HG03457 (cell line): ENCODE results near the gene DPH5.
"Not testable (repeated sequence)": the region's sequence is repeated elsewhere in the genome, so short reads cannot be mapped to it uniquely, and the experiment has no call there.

ENCODE experiments used
- ATAC-seq: cut with Tn5 transposase; IDR thresholded peaks from one replicate; pipeline ENCODE4 v1.9.1; 2021; ENCODE audit warnings: moderate number of reproducible peaks; ENCODE audit not compliant: unreplicated experiment

DPH5 gene

DNA sequence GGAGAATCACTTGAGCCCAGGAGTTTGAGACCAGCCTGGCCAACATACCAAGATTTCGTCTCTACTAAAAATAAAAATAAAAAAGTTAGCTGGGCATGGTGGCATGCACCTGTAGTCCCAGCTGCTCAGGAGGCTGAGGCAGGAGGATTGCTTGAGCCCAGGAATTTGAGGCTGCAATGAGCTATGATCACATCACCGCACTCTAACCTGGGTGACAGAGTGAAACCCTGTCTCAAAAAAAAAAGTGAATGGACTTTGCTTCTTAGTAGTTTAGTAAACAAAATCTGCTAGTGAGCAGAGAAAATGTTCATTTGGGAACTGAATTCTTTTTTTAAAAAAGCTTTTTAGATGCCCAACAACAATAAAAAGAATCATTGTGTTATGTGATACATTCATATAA, 6.5 kb upstream of the DPH5 start:
- not testable (repeated sequence) for ATAC-seq

DNA sequence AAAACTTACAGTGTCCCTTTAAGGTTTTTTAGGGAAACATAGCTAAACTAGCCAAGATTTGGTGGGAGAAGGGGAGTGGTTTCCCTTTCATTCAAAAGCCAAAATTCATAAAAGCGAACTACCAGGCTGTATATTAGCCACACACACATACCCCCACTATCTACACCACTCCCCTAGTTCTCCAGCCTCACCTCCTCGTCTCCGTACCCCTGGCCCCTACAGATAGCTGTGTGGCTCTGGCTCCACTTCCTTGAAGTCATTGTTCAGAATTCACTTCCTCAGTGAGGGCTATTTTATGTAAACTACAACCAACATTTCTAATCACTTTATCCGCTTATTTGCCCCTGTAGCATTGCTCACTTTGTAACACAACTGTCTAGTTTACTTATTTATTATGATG, 5.3 kb upstream of the DPH5 start:
- ATAC-seq = no peak

DNA sequence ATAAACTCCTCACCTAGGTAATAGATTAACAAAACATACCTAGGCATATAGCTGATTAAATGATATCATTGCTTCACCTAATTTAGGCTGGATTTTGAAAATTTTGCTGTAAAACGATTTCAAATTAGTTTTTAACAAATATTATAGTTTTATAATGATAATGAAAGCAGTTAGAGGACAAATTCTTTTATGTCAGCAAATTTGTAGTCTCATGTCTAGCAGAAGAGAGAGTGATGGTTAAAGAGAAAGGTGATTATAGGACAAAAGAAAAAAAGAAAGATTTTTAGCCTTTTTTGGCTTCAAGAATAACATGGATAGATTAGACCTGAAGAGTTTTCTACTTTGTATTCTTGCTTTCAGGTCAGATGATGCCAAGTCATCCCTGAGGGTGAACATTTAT, 3.6 kb upstream of the DPH5 start:
- ATAC-seq = no peak

GRCh38 chr1:101028466-101028865, 2.9 kb upstream of the DPH5 start:
- no peak for ATAC-seq

DNA sequence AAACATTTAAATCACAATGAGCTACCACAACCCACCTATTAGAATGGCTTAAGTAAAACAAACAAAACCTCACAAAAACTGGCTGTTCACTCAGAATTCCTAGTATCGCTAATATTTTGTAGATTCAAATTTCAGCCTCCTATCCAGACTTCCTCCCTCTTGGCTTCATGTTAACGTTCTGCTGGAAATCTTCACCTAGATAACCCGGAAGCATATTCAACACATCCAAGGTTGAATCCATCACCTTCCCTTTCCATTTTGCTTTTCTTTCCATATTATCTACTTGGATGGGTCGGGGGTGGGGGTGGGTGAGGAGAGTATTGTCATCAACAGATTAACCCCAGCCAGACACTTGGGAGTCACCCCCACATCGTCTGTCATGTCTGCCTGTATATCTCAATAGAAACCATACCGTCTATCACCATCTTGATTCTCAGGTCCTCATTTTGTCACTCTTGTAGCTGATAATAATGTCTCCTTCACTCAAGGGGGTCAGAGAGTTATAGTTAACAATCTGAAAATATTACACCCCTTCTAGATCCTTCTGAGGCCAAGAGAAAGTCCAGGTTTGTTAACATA, 1.7 kb upstream of the DPH5 start:
- ATAC-seq = no peak

DNA sequence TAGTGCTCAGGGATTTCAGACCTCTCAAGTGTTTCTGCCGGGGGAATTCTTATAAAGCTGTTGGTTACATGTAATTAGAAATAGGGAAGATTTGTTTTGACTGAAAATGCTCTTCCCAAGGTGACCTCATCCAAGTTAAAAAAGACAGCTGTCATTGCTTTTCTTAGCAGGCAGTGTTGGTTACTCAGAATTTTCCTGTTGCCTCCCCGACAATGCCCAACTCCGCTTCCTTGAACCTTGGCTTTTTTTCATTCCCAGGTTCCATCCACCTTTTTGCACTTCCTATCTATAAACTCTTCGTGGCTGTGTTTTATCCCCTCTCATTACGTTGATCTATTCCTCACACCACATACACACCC, 825 bp upstream of the DPH5 start:
- ATAC-seq = no peak

- ATAC-seq = peak; percentile 20
Observed at GRCh38 chr1:101025283-101025656, 314 bp downstream of the DPH5 start.

- no peak for ATAC-seq
Observed at GRCh38 chr1:101022294-101022693, 3.3 kb downstream of the DPH5 start.

DNA sequence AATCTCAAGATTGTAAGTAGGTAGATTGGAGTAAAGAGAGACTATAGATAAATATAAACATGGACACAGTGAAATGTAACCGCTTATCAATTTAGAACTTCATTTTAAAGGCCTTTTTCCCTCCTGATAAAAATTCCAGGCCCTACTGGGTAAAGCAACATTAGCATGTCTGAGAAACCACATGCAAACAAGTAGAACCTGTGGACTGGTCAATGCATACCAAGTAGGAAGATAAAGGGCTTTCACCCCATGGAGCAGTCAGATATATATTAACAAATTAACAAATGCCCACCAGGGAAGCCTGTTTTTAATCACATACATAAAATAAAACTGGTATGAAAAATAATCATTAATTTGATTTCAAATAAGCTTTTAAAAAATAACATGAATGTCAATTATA, 8.1 kb downstream of the DPH5 start:
- no peak for ATAC-seq

DNA sequence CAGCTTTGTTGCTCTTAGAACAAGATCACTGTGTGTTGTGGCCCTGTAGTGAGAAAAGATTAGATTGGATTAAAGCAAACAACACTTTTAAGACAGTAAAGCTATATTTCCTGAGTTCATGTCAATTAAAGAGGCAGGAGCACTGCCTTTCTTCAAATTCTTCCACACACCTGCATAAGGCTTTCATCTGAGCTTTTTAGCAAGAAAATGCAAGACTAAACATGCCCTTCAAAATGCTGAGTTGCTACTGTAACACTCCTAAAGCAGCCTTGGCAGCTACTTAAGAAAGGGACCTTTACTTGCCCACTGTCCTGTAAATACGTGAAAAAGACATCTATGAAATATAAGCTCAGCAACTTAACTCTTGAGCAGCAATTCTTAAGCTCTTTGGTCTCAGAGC, 11.8 kb downstream of the DPH5 start:
- no peak for ATAC-seq

DNA sequence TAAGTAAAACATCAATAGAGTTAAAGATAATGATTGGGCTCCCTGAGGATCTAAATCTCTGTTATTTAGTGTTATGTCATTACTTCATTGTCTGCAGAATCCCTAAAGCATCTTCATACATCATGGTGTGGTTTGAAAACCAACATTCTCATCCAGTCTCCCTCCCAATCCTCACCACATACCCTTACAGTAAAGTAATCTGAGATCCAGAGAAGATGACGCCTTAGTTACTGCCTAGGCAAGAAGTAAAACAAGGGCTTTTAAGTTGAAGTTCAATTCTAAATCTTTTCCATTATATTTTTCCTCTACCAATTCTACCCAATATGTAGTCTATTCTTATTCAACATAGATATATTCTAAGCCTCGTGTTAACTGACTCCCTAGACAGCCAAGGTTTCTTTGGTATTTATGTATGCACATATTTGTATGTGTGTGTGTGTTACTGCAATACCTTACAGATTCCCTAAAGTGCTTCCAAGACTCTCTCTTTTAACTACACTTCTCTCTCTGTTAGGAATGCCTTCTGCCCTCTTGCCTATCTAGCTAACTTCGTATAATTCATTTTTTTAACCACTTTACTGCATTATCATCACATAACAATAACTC, 17.3 kb downstream of the DPH5 start:
- no peak for ATAC-seq

DNA sequence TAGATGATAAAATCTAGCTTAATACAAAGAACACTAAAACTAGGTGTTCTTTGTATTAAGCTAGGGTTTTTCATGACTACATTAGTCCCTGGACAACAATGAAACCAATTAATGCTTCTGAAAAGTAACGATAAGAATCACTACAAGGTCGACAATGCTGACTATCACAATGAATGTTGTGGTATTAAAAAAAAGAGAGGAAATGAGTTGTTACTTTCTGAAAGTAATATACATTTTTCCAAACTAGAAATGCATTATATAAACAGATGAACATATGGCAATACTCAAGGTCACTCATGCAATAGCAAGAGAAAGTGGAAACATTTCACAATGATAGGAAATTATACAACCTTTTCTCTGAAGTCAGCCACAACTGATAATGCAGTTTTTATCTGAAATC, 19.0 kb downstream of the DPH5 start:
- no peak for ATAC-seq

GRCh38 chr1:101005871-101006270, 19.7 kb downstream of the DPH5 start:
- no peak for ATAC-seq

GRCh38 chr1:101005183-101005582, 20.4 kb downstream of the DPH5 start:
- no peak for ATAC-seq

- no peak for ATAC-seq
Observed at GRCh38 chr1:101004670-101005069, 20.9 kb downstream of the DPH5 start.

- ATAC-seq = no peak
Observed at GRCh38 chr1:101004061-101004460, 21.5 kb downstream of the DPH5 start.

GRCh38 chr1:101003012-101003650, 22.5 kb downstream of the DPH5 start:
- no peak for ATAC-seq

GRCh38 chr1:101002551-101002950, 23.0 kb downstream of the DPH5 start:
- no peak for ATAC-seq

DNA sequence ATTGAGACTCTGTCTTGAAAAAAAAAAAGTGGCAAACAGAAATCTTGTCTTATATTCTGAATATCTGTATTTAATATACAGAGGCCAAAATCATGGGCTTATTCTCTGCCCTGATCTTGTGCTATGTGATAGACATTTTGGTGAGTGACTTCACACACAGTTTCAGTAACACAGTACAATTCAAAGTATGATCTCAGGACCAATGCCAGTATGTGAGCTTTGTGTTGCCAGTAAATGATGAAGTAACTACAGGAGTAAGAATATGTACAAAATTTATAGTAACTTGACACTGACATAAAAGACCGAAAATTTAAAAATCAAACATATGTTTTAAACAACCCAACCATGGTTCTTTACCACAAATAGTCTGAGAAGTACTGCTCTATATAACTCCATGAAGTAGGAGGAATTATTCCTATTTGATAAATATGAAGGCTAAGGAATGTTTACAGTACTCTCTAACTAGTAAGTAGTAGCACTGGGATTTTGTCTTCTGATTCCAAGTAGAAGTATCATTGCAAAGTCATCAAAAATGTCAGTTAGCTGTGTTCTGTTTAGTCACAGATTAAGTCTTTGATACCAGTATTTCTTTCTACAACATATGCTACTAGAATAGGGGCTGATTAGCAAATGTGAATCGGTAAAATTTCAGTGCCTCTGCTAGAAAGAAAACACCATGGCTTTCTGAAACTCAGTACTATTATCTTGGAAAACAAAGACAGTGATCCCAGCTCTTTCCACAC, 25.3 kb downstream of the DPH5 start:
- ATAC-seq = no peak

DNA sequence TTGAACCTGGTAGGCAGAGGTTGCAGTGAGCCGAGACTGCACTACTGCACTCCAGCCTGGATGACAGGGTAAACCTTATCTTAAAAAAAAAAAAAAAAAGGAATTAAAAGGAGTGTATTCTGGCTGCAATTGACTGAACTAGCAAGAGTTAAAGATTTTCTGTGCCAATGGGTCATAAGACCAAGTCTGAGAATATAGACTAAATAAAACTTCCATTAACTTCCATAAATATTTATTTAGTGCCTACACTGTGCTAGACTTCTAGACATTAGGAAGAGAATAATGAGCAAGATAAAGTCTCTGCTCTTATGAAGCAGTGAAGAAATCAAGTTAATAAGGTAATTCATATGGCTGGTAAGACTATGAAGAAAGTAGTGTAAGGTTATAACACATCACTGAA, 27.2 kb downstream of the DPH5 start:
- no peak for ATAC-seq

- ATAC-seq = no peak
Observed at GRCh38 chr1:100995198-100995988, 30.2 kb downstream of the DPH5 start.
